ENCODE results near the gene SLC24A3.
"Not testable (repeated sequence)": the region's sequence is repeated elsewhere in the genome, so short reads cannot be mapped to it uniquely, and the experiment has no call there.

Gene SLC24A3

GRCh38 chr20:19631410-19631809, 419.0 kb downstream of the SLC24A3 start:
- no peak for DNase-seq (ENCODE audit: low read depth in 2 of 2)

DNA sequence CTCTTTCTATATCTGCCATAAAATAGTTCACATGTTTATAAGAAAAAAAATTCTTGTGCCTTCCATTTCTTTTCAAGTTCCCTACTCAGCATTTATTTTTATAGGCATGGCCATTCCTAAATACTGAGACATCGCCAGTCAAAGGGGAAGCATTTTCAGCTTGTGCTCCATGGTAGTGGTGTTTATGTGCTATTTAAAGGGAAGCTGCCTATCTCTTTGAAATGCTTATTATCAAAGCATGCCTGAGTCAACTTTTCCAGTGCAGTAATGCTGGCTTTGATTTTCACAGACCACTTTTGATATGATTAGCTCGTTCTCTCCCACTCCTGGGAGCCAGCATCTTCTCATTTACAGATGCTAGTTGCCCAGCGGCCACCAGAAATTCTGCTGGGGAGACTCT, 421.5 kb downstream of the SLC24A3 start:
- no peak for DNase-seq (ENCODE audit: low read depth in 2 of 2)

GRCh38 chr20:19639471-19640045, 427.1 kb downstream of the SLC24A3 start:
- DNase-seq (ENCODE audit: low read depth in 2 of 2): not testable (repeated sequence)

DNA sequence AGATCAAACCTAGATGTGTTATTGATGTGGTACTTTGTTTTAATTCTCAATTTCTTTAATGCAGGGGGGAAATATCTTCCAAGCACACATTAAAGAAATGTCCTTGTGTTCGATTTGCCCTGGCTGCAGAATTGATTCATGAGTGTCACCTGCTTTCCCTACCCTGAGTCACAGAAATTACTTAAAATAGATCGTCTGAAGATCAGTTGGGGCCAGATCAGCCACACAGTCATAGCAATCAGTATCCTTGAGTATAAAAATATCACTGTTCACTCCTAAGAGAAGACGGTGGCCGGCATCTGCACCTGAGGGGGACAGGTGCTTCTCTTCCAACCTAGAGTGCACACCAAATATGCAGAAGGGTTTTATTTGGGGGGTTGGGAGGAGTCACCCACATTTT, 430.4 kb downstream of the SLC24A3 start:
- DNase-seq (ENCODE audit: low read depth in 2 of 2): no peak

GRCh38 chr20:19644085-19644484, 431.6 kb downstream of the SLC24A3 start:
- no peak for DNase-seq (ENCODE audit: low read depth in 2 of 2)

DNA sequence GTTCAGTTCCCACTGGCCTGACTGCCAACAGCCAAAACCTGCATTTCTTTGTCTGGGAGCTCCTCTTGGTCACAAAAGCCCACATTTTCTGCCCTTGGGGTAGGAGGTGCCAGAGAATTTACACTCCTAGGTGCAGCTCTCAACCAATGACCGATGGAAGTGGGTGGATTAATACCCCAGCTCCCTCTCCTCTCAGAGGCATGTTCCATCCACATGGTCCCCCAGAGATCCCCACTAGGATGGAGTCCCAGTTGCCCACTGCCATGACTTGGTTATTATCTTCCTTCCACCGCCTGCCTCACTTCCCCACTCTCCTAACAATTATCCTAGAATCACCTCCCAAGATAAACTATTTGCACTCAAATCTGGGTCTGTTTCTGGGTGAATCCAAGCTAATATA, 434.5 kb downstream of the SLC24A3 start:
- DNase-seq (ENCODE audit: low read depth in 2 of 2): no peak

DNA sequence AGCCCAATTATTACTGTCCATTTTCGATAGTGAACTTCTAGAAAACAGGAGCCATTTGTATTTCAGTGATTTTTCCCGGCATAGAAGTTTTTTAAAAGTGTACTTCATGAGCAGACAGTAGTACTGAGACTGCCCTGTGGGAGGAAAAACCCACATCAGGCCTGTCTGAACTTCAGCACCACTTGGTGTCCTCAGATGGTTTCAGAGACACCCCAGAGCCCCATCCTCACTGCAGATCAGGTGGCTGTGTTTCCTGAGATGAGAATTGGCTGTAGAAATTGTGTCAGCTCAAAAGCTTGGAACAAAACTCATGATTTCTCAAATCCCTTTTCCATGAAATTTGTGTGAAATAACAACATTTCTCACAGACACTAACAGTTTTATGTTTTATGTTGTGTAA, 435.6 kb downstream of the SLC24A3 start:
- no peak for DNase-seq (ENCODE audit: low read depth in 2 of 2)

- DNase-seq (ENCODE audit: low read depth in 2 of 2): no peak
These were observed 436.6 kb downstream of the SLC24A3 start for GRCh38 chr20:19649041-19649440.

GRCh38 chr20:19652591-19653026, 440.2 kb downstream of the SLC24A3 start:
- no peak for DNase-seq (ENCODE audit: low read depth in 2 of 2)

DNA sequence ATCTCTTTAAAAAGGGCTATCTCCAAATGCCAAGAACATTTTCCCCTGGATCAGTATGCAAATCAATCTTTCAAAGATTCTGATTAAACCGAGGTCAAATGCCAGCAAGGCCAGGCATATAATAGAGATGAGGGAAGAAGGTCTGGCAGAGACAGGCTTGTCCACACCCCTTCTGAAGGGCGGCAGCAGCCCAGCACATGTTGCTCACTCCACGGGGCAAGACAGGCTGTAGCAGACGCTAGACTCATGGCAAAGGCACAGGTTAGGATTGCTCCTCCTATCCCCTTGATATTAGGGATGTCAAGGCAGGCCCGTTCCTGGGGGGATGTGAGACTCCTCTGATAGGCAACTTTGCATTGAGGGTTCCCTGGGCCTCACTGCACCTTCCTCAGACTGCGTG, 440.9 kb downstream of the SLC24A3 start:
- no peak for DNase-seq (ENCODE audit: low read depth in 2 of 2)

- no peak for DNase-seq (ENCODE audit: low read depth in 2 of 2)
These were observed 442.5 kb downstream of the SLC24A3 start for GRCh38 chr20:19654921-19655320.

GRCh38 chr20:19658137-19658536, 445.7 kb downstream of the SLC24A3 start:
- DNase-seq (ENCODE audit: low read depth in 2 of 2): no peak

DNA sequence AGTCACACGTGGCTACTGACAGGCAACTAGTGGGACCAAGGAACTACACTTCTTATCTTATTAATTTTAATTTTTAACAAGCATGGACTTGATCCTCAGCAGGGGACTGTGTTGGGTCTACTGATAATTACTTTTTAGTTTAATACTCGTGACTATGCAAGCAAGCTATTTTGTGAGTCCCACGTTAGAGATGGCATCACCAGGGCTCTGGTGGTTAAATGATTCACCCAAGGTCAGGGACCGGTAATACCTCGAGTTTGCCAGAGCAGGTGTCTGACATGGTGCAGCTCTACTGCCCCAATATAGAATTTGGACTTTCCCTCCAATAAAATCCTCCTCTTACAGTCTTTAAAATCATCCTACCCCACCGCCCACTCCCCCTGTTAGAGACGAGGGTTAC, 447.0 kb downstream of the SLC24A3 start:
- DNase-seq (ENCODE audit: low read depth in 2 of 2): no peak

DNA sequence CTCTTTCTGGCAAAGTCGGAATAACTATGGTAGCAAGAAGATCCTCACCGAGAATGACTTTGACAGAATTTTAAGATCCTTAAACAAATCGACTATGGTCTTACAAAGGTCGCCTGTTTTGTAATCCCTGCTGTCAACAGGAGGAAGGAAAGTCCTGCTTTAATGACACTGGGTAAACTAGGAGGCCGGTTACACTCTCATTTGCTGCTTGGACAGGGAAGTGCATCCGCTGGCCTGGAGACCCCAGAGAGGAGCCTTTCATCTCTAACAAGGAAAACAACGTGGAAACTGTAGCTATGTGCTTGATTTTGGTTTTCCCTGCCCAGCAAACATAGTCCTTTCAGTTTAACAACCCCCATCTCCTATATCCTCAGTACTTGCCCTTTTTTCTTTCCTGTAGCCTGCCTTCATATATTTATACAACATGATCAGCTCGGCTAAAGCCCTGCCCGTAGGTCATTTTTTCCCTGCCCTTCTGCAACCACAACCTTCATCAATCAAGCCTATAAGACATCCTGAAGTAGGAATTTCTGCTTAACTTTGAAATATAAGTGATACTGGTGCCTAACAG, 448.5 kb downstream of the SLC24A3 start:
- no peak for DNase-seq (ENCODE audit: low read depth in 2 of 2)

GRCh38 chr20:19661717-19662636, 449.5 kb downstream of the SLC24A3 start:
- DNase-seq (ENCODE audit: low read depth in 2 of 2): no peak

DNA sequence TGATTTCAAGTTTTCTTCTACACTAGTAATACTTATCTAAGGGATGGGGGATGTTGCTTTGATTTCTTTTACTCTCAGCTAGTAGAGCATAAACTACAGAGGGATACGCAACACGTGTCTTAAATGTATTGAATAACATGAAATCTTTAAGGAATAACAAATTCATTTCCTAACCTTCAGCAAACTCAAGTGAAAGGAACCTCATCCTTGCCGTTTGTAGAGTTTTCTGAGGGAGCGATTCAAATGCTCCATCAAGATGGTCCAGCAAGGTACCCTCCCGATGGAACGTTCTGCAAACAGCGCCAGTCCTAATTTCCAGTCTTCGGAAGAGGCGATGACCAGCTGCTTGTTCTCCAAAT, 450.2 kb downstream of the SLC24A3 start:
- no peak for DNase-seq (ENCODE audit: low read depth in 2 of 2)

DNA sequence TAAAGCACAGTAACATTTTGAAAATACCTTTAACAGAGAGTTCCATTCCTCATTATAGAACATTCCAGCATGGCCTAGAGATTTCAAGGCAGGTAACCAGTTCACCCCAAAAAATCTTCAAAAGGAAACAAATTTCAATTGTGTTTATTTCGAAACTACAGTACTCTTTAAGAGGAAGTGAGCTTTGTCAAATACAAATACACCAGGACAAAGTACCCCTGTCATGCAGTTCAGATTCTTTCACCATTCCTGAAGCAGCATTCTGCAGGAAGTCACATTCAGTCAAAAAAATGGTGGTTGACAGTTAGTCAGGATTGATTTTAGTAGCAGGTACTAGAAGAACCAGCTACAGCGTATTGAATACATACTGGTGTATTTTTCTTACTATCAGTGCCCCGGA, 456.0 kb downstream of the SLC24A3 start:
- DNase-seq (ENCODE audit: low read depth in 2 of 2): no peak

GRCh38 chr20:19670829-19671228, 458.4 kb downstream of the SLC24A3 start:
- DNase-seq (ENCODE audit: low read depth in 2 of 2): no peak

- DNase-seq (ENCODE audit: low read depth in 2 of 2): no peak
These were observed 458.9 kb downstream of the SLC24A3 start for GRCh38 chr20:19671374-19671773.

- DNase-seq (ENCODE audit: low read depth in 2 of 2): no peak
These were observed 460.1 kb downstream of the SLC24A3 start for GRCh38 chr20:19672498-19672897.

GRCh38 chr20:19673575-19673974, 461.1 kb downstream of the SLC24A3 start:
- DNase-seq (ENCODE audit: low read depth in 2 of 2): no peak

DNA sequence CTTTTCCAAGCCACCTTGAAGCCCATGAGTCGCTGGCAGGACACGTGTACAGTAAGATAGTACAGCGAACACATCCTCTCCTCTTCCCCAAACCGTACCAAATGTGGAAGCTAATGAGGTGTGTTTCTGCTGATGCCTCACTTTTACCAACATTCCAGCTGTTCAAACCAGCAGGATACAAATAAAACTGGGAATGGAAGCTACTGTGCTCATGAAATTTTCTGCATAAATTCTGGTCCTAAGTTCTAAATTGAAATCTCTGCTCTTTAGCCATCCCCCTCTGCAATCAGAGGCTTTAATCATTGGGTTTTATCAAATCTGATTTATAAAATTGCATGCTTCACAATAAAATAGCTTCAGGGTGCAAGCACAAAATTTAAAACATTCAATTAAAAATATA, 463.8 kb downstream of the SLC24A3 start:
- no peak for DNase-seq (ENCODE audit: low read depth in 2 of 2)

- no peak for DNase-seq (ENCODE audit: low read depth in 2 of 2)
These were observed 464.9 kb downstream of the SLC24A3 start for GRCh38 chr20:19677336-19677735.

Measured in stimulated activated CD8-positive, alpha-beta memory T cell treated with anti-CD3 and anti-CD28 coated beads, Interleukin-7, amount 100 ng/mL, for 1 hour (primary cell).